ENCODE data around the gene AHCYL2.

DNA sequence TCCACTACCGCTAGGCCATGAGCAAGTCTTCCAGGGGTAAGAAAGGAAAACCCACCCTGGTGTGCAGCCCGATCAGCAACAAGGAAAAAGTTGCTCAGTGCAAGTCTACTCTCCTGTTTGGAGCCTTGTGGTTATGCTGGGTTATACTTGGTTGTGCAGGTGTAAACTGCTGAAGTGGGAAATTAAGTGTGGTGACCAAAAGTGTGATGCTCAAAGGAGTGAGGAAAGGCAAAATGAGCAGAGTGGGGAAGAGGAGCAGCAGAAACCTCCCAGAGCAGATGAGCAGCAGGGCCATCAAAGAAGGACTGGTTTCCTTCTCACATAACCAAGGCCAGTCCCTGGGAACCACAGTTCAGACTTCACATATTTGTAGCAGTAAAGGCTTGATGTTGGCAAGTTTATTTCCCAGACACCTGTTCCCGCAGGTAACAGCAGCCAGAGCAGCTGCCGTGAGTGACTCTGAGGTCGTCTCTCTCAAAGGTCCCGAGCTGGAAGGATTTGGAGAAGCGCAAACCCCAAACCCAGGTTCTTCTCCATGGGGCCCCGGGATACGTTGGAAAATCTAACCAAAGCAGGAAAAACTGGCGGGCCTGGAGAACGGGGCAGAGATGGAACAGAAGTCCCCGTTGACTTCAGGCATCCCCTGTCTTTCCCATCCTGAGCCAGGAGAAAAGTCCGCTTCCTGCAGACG lies 37.0 kb upstream of the AHCYL2 start:
- TF ChIP-seq, protein P1, sequence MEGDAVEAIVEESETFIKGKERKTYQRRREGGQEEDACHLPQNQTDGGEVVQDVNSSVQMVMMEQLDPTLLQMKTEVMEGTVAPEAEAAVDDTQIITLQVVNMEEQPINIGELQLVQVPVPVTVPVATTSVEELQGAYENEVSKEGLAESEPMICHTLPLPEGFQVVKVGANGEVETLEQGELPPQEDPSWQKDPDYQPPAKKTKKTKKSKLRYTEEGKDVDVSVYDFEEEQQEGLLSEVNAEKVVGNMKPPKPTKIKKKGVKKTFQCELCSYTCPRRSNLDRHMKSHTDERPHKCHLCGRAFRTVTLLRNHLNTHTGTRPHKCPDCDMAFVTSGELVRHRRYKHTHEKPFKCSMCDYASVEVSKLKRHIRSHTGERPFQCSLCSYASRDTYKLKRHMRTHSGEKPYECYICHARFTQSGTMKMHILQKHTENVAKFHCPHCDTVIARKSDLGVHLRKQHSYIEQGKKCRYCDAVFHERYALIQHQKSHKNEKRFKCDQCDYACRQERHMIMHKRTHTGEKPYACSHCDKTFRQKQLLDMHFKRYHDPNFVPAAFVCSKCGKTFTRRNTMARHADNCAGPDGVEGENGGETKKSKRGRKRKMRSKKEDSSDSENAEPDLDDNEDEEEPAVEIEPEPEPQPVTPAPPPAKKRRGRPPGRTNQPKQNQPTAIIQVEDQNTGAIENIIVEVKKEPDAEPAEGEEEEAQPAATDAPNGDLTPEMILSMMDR (IDR thresholded peaks at IDR 0.05) = no peak
- no peak for TF ChIP-seq POLR2A (IDR thresholded peaks at IDR 0.05)

All from ovary (tissue), 3 donors.